ENCODE results near the gene GABARAPL2.

GABARAPL2 gene

GRCh38 chr16:75566040-75566757 lies at the start of gene GABARAPL2:
GABARAPL2 (plus strand) TSS chr16:75566379; CDS start chr16:75566487, 108 bp downstream.
- Histone ChIP-seq H3K27me3 (ENCODE audit: insufficient read depth, low read length) (no peaks in the 10 kb centered on the region), H3K4me1 (ENCODE audit: insufficient read depth, low read length) (peaks cover 18% of the 10 kb centered on the region), H3K4me3 (ENCODE audit: low read length) (peak within 1 kb of the TSS; percentile 94), H3K36me3 (ENCODE audit: insufficient read depth, low read length) (peaks cover 37% of the 10 kb centered on the region), H3K9me3 (ENCODE audit: low read length) (no peaks in the 10 kb centered on the region), H2AFZ (ENCODE audit: low read depth, low read length) (peak within 1 kb of the TSS; percentile 73)

- Histone ChIP-seq H3K36me3 (ENCODE audit: insufficient read depth, low read length) (no peaks in the 10 kb centered on the region), H3K27me3 (ENCODE audit: insufficient read depth, low read length) (no peaks in the 10 kb centered on the region), H3K4me3 (ENCODE audit: low read length) (no peak overlapping the region), H2AFZ (ENCODE audit: low read depth, low read length) (no peak overlapping the region), H3K4me1 (ENCODE audit: insufficient read depth, low read length) (peaks cover 4% of the 10 kb centered on the region), H3K9me3 (ENCODE audit: low read length) (no peaks in the 10 kb centered on the region)
Measured at GRCh38 chr16:75519175-75519574, 47.0 kb upstream of the GABARAPL2 start.

- Histone ChIP-seq H3K4me1 (ENCODE audit: insufficient read depth, low read length) (no peaks in the 10 kb centered on the region), H3K4me3 (ENCODE audit: low read length) (no peak overlapping the region), H2AFZ (ENCODE audit: low read depth, low read length) (no peak overlapping the region), H3K27me3 (ENCODE audit: insufficient read depth, low read length) (no peaks in the 10 kb centered on the region), H3K36me3 (ENCODE audit: insufficient read depth, low read length) (no peaks in the 10 kb centered on the region), H3K9me3 (ENCODE audit: low read length) (no peaks in the 10 kb centered on the region)
Measured at GRCh38 chr16:75526032-75526790, 40.0 kb upstream of the GABARAPL2 start.

- Histone ChIP-seq H2AFZ (ENCODE audit: low read depth, low read length) (no peak overlapping the region), H3K4me1 (ENCODE audit: insufficient read depth, low read length) (no peaks in the 10 kb centered on the region), H3K4me3 (ENCODE audit: low read length) (no peak overlapping the region)
Measured at GRCh38 chr16:75527825-75528299, 38.3 kb upstream of the GABARAPL2 start.

GRCh38 chr16:75529056-75529905 lies 36.9 kb upstream of the GABARAPL2 start:
- Histone ChIP-seq H3K36me3 (ENCODE audit: insufficient read depth, low read length) (no peaks in the 10 kb centered on the region), H3K4me1 (ENCODE audit: insufficient read depth, low read length) (no peaks in the 10 kb centered on the region), H3K4me3 (ENCODE audit: low read length) (no peak overlapping the region), H3K9me3 (ENCODE audit: low read length) (no peaks in the 10 kb centered on the region), H2AFZ (ENCODE audit: low read depth, low read length) (no peak overlapping the region), H3K27me3 (ENCODE audit: insufficient read depth, low read length) (no peaks in the 10 kb centered on the region)

More at GRCh38 chr16:75527825-75528299, 38.3 kb upstream of the GABARAPL2 start:
- Histone ChIP-seq H3K9me3 (ENCODE audit: low read length) (no peaks in the 10 kb centered on the region), H3K36me3 (ENCODE audit: insufficient read depth, low read length) (no peaks in the 10 kb centered on the region), H3K27me3 (ENCODE audit: insufficient read depth, low read length) (no peaks in the 10 kb centered on the region)

GRCh38 chr16:75529959-75530358 lies 36.2 kb upstream of the GABARAPL2 start:
- Histone ChIP-seq H3K36me3 (ENCODE audit: insufficient read depth, low read length) (no peaks in the 10 kb centered on the region), H2AFZ (ENCODE audit: low read depth, low read length) (no peak overlapping the region), H3K27me3 (ENCODE audit: insufficient read depth, low read length) (no peaks in the 10 kb centered on the region), H3K9me3 (ENCODE audit: low read length) (no peaks in the 10 kb centered on the region), H3K4me1 (ENCODE audit: insufficient read depth, low read length) (no peaks in the 10 kb centered on the region), H3K4me3 (ENCODE audit: low read length) (no peak overlapping the region)

- Histone ChIP-seq H3K36me3 (ENCODE audit: insufficient read depth, low read length) (no peaks in the 10 kb centered on the region), H2AFZ (ENCODE audit: low read depth, low read length) (no peak overlapping the region), H3K27me3 (ENCODE audit: insufficient read depth, low read length) (no peaks in the 10 kb centered on the region), H3K9me3 (ENCODE audit: low read length) (no peaks in the 10 kb centered on the region), H3K4me1 (ENCODE audit: insufficient read depth, low read length) (no peaks in the 10 kb centered on the region), H3K4me3 (ENCODE audit: low read length) (no peak overlapping the region)
Measured at GRCh38 chr16:75532142-75532765, 33.9 kb upstream of the GABARAPL2 start.

GRCh38 chr16:75532791-75533190 lies 33.4 kb upstream of the GABARAPL2 start:
- Histone ChIP-seq H3K9me3 (ENCODE audit: low read length) (no peaks in the 10 kb centered on the region), H3K27me3 (ENCODE audit: insufficient read depth, low read length) (no peaks in the 10 kb centered on the region), H3K4me1 (ENCODE audit: insufficient read depth, low read length) (no peaks in the 10 kb centered on the region), H3K4me3 (ENCODE audit: low read length) (no peak overlapping the region), H2AFZ (ENCODE audit: low read depth, low read length) (no peak overlapping the region), H3K36me3 (ENCODE audit: insufficient read depth, low read length) (no peaks in the 10 kb centered on the region)

- no peak overlapping the region for H2AFZ ChIP-seq (ENCODE audit: low read depth, low read length)
- no peak overlapping the region for H3K4me3 ChIP-seq (ENCODE audit: low read length)
- H3K27me3 ChIP-seq (ENCODE audit: insufficient read depth, low read length), result no peaks in the 10 kb centered on the region
- H3K36me3 ChIP-seq (ENCODE audit: insufficient read depth, low read length), result no peaks in the 10 kb centered on the region
- no peaks in the 10 kb centered on the region for H3K9me3 ChIP-seq (ENCODE audit: low read length)
- no peaks in the 10 kb centered on the region for H3K4me1 ChIP-seq (ENCODE audit: insufficient read depth, low read length)
Measured at GRCh38 chr16:75534560-75535205, 31.5 kb upstream of the GABARAPL2 start.

- H3K9me3 ChIP-seq (ENCODE audit: low read length), result no peaks in the 10 kb centered on the region
- no peaks in the 10 kb centered on the region for H3K4me1 ChIP-seq (ENCODE audit: insufficient read depth, low read length)
- H3K36me3 ChIP-seq (ENCODE audit: insufficient read depth, low read length), result peaks cover 5% of the 10 kb centered on the region
- no peaks in the 10 kb centered on the region for H3K27me3 ChIP-seq (ENCODE audit: insufficient read depth, low read length)
- H2AFZ ChIP-seq (ENCODE audit: low read depth, low read length), result no peak overlapping the region
- no peak overlapping the region for H3K4me3 ChIP-seq (ENCODE audit: low read length)
Measured at GRCh38 chr16:75535211-75535843, 30.9 kb upstream of the GABARAPL2 start.

- no peaks in the 10 kb centered on the region for H3K9me3 ChIP-seq (ENCODE audit: low read length)
- peaks cover 6% of the 10 kb centered on the region for H3K36me3 ChIP-seq (ENCODE audit: insufficient read depth, low read length)
- no peaks in the 10 kb centered on the region for H3K4me1 ChIP-seq (ENCODE audit: insufficient read depth, low read length)
- H3K27me3 ChIP-seq (ENCODE audit: insufficient read depth, low read length), result no peaks in the 10 kb centered on the region
- H3K4me3 ChIP-seq (ENCODE audit: low read length), result no peak within 1 kb of the TSS
- H2AFZ ChIP-seq (ENCODE audit: low read depth, low read length), result no peak within 1 kb of the TSS
Measured at GRCh38 chr16:75535901-75536300, 30.3 kb upstream of the GABARAPL2 start, which contains the start of gene CHST5. CHST5 (minus strand) TSS chr16:75536108; CDS start chr16:75530384, 5,724 bp downstream.

GRCh38 chr16:75537776-75538175 lies 28.4 kb upstream of the GABARAPL2 start:
- Histone ChIP-seq H3K4me1 (ENCODE audit: insufficient read depth, low read length) (no peaks in the 10 kb centered on the region), H3K9me3 (ENCODE audit: low read length) (no peaks in the 10 kb centered on the region), H3K36me3 (ENCODE audit: insufficient read depth, low read length) (peaks cover 8% of the 10 kb centered on the region), H3K27me3 (ENCODE audit: insufficient read depth, low read length) (no peaks in the 10 kb centered on the region), H3K4me3 (ENCODE audit: low read length) (no peak overlapping the region), H2AFZ (ENCODE audit: low read depth, low read length) (no peak overlapping the region)
